WERI-Rb-1 (cell line): ENCODE results near the gene EFHD2.
"Not testable (repeated sequence)": the region's sequence is repeated elsewhere in the genome, so short reads cannot be mapped to it uniquely, and the experiment has no call there.

Source experiments
- DNase-seq: peaks from one replicate; pipeline ENCODE4 v3.0.0-alpha.2; 2020
- H3K27ac ChIP-seq: fragments of 250-450 bp; sonication (Bioruptor Pico); 2 replicates; pipeline ENCODE4 v1.5.1; 2020; ENCODE audit warnings: mild to moderate bottlenecking, moderate library complexity
- H3K27me3 ChIP-seq: fragments of 250-450 bp; sonication (Bioruptor Pico); 2 replicates; pipeline ENCODE4 v1.5.1; 2021; ENCODE audit warnings: mild to moderate bottlenecking, low read depth, moderate library complexity; ENCODE audit not compliant: insufficient read depth, severe bottlenecking
- H3K36me3 ChIP-seq: fragments of 250-450 bp; sonication (Bioruptor Pico); 2 replicates; pipeline ENCODE4 v1.5.1; 2020; ENCODE audit warnings: mild to moderate bottlenecking, moderate library complexity
- H3K4me3 ChIP-seq: 2 replicates; pipeline ENCODE4 v1.5.1; 2011; ENCODE audit warnings: low read depth, mild to moderate bottlenecking, control low read depth, low read length
- H3K9me3 ChIP-seq: fragments of 250-450 bp; sonication (Bioruptor Pico); 2 replicates; pipeline ENCODE4 v1.5.1; 2021; ENCODE audit warnings: mild to moderate bottlenecking, moderate library complexity; ENCODE audit not compliant: severe bottlenecking
- TF ChIP-seq, protein P1 (sequence below): IDR thresholded peaks from 2 replicates; pipeline ENCODE4 v1.5.1; 2011; ENCODE audit warnings: low read depth, mild to moderate bottlenecking, control low read depth, inconsistent platforms, low read length

Gene EFHD2

DNA sequence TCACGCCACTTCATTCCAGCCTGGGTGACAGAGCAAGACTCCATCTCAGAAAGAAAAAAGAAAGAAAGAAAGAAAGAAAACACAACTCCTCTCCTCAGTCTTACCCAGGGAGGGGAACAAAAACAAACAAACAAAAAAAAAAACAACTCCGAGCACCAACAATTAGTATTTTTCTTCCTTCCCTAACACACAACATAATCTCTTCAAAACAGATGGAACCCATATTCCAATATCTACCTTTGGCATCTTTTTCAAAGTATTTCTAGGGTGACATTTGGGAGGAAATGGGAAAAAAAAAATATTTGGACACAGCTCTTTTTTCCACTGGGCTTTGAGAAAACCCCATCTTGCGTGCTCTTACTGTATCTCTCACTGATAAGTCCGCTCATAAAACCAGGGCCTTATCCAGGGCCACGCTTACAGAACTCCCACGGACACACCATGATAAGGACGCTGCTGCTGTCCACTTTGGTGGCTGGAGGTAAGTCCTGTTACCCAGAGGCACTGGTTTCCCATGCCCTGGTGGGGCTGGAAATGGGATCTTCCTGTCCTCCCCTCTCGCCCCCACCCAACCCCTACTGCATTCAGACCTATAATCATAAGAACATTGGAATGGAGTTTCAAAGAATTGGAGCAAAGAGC is 46.7 kb downstream of the EFHD2 start, which contains the start of gene CELA2A:
Gene CELA2A (plus strand): TSS at position 420 of the 642 bp plus-strand sequence. CDS start 22 bp downstream, at position 442.
- TF ChIP-seq, protein P1, sequence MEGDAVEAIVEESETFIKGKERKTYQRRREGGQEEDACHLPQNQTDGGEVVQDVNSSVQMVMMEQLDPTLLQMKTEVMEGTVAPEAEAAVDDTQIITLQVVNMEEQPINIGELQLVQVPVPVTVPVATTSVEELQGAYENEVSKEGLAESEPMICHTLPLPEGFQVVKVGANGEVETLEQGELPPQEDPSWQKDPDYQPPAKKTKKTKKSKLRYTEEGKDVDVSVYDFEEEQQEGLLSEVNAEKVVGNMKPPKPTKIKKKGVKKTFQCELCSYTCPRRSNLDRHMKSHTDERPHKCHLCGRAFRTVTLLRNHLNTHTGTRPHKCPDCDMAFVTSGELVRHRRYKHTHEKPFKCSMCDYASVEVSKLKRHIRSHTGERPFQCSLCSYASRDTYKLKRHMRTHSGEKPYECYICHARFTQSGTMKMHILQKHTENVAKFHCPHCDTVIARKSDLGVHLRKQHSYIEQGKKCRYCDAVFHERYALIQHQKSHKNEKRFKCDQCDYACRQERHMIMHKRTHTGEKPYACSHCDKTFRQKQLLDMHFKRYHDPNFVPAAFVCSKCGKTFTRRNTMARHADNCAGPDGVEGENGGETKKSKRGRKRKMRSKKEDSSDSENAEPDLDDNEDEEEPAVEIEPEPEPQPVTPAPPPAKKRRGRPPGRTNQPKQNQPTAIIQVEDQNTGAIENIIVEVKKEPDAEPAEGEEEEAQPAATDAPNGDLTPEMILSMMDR: no peak
- Histone ChIP-seq H3K4me3 (no peak within 1 kb of the TSS), H3K27ac (no peak within 1 kb of the TSS), H3K27me3 (no peaks in the 10 kb centered on the region), H3K9me3 (peaks cover 2% of the 10 kb centered on the region), H3K36me3 (no peaks in the 10 kb centered on the region)
- no peak for DNase-seq

DNA sequence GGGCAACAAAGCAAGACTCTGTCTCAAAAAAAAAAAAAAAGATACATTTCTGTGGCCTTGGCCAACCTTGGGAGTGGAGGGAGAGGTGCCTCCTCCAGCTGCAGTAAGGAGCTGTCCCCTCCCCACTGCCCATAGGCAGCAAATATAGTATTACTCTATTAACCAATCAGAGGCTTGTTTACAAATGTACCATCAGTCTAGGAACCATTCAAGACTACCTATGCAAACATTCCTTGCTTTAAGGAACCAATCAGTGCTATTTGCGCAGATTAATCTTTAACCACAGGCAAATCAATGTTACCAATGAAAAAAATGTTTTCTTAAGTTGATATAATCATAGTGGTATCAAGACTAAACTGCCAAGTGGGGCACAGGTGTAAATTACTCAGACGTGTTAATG is 47.9 kb downstream of the EFHD2 start:
- H3K27ac ChIP-seq: no peak overlapping the region
- no peaks in the 10 kb centered on the region for H3K9me3 ChIP-seq
- no peaks in the 10 kb centered on the region for H3K36me3 ChIP-seq
- H3K27me3 ChIP-seq: no peaks in the 10 kb centered on the region
- DNase-seq: no peak
- H3K4me3 ChIP-seq: no peak overlapping the region
- TF ChIP-seq, protein P1: no peak

DNA sequence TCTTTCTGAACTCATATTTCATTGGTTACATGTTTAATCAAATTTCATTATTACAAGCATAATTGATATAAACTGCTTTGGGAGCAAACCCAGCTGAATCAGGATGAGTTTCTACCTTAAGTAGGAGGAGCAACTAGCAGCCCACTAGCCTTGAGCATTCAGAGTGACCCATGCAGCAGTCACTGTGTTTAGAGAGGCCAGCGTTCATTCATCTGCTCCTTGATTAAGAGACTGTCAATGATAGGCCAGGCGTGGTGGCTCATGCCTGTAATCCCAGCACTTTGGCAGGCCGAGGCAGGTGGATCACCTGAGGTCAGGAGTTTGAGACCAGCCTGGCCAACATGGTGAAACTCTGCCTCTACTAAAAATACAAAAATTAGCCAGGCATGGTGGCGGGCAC is 48.7 kb downstream of the EFHD2 start:
- not testable (repeated sequence) for H3K27ac ChIP-seq, H3K27me3 ChIP-seq, DNase-seq, H3K4me3 ChIP-seq, H3K9me3 ChIP-seq, H3K36me3 ChIP-seq

DNA sequence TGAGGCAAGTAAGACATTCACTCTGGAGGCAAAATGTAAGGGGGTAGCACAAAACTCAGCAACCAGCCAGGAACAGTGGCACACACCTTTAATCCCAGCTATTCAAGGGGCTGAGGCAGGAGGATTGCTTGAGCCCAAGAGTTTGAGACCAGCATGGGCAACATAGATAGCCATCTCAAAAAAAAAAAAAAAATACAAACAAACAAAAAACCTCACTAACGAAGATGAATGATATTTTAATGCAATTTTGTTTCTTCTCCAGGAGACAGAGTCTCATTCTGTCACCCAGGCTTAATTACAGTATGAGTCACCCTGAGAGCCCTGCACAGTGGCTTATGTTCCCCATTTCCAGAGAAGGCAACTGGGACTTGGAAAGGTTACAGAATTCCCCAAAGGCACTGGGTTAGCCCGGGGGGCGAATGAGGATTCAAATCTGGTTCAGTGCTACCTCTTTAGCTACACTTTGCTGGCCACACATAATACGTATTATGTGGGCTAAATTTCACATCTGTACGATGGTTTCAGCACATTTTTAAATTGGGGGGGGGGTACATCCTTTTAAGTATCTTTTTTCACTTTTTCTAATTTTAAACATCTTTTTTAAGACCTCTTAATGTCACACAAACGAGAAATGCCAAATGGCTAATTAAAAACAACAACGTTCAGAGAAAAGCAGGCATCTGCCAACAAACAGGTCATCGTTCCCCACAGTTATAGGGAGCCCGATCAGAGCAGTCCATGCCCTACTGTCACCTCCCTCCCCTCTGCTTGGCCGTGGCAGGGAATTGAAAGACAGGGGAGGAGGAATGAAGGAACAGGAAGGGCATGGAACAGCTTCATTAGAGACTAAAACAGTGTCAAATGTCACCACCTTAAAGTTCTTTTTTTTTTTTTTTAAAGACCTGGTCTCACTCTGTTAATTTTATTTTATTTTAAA is 50.4 kb downstream of the EFHD2 start:
- Histone ChIP-seq H3K4me3 (no peak overlapping the region), H3K36me3 (no peaks in the 10 kb centered on the region), H3K9me3 (no peaks in the 10 kb centered on the region), H3K27ac (no peak overlapping the region), H3K27me3 (no peaks in the 10 kb centered on the region)
- TF ChIP-seq, protein P1: no peak
- no peak for DNase-seq

DNA sequence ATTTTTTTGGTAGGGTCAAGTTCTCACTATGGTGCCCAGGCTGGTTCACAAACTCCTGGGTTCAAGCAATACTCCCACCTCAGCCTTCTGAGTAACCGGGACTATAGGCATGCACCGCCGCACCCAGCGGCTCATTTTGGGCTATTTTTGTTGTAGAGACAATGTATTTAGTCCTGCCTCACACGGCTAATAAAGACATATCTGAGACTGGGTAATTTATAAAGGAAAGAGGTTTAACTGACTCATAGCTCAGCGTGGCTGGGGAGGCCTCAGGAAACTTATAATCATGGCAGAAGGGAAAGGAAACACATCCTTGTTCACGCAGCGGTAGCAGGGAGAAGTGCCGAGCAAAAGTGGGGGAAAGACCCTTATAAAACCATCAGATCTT is 51.0 kb downstream of the EFHD2 start:
- Histone ChIP-seq H3K36me3 (no peaks in the 10 kb centered on the region), H3K9me3 (no peaks in the 10 kb centered on the region), H3K27me3 (no peaks in the 10 kb centered on the region), H3K4me3 (no peak overlapping the region), H3K27ac (no peak overlapping the region)
- TF ChIP-seq, protein P1: no peak
- DNase-seq: no peak

DNA sequence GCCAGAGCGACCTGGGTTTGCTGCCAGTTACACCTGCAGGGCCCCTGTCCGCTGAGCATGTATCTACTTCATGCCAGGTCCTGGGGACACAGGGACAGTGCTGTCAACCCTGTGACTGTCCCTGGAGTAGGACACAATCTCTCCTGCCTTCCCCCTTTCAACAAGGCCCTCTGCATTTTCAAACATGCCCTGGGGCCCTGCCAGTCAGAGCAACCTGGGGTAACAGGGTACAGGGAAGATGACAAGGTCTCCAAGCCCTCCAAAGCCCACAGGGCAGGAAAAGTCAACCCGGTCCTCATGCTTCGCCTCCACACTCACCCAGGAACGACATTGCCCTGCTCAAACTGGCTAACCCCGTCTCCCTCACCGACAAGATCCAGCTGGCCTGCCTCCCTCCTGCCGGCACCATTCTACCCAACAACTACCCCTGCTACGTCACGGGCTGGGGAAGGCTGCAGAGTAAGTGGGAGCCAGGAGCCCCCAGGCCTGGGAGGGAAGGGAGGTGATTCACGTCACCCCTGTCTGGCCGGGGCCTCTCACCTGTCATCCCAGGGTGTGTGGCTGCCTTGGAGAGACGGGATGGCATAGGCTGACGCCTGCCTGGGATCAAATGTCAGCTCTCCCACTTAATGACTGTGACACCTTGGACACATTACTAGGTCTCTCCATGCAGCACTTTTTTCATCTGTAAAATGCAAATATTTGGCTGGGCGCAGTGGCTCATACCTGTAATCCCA is 53.5 kb downstream of the EFHD2 start:
- H3K4me3 ChIP-seq, H3K9me3 ChIP-seq, H3K27me3 ChIP-seq, DNase-seq, H3K36me3 ChIP-seq, H3K27ac ChIP-seq: not testable (repeated sequence)

DNA sequence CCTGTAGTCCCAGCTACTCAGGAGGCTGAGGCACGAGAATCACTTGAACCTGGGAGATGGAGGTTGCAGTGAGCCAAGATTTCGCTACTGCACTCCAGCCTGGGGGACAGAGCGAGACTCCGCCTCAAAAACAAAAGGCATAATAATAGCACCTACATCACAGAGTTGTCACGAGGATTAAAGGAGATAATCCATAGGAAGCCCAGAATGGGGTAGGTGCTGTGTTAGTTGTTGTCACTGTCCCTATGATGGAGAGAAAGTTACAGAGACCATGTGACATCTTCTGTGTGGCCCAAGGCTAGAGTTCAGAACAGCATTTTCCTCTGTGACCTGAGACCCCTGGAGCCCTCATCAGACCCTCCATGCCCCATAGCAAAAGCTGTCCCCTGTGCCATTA is 54.2 kb downstream of the EFHD2 start:
- not testable (repeated sequence) for H3K27ac ChIP-seq, DNase-seq, H3K4me3 ChIP-seq, H3K9me3 ChIP-seq, H3K36me3 ChIP-seq, H3K27me3 ChIP-seq
